IMR-90 (cell line): ENCODE data around the gene RADIL. TPM values are rescaled to one million over a fixed set of nuclear protein-coding genes. Genes with fewer than 3 reads are reported as not detected.

ENCODE experiments used
- ATAC-seq: fragments of 200-7000 bp; cut with Tn5 transposase; 2 replicates; pipeline ENCODE4 v1.9.1; 2020; ENCODE audit warnings: low read depth, mild to moderate bottlenecking, moderate library complexity
- BruUV-seq: library from RNA; stranded (reverse); fragments of 400-500 nt; replicated peaks from 2 replicates; lab custom pipeline; 2021; lab: Mats Ljungman, UMichigan
- CTCF ChIA-PET: fragments of 300-600 bp; formaldehyde crosslinking; extraction: SDS; loops from one replicate; lab custom pipeline; 2021; ENCODE audit warnings: antibody characterized with exemption; lab: Yijun Ruan, JAX
- POLR2A ChIA-PET: fragments of 300-600 bp; sonication (Branson Sonifier 250); formaldehyde crosslinking; loops from one replicate; lab custom pipeline; 2022; ENCODE audit warnings: antibody characterized with exemption; ENCODE audit not compliant: unreplicated experiment; lab: Charles Lee
- DNase-seq: peaks from one replicate; pipeline ENCODE4 v3.0.0; 2013
- H2AFZ ChIP-seq: replicated peaks from 2 replicates; pipeline ENCODE3; 2013; ENCODE audit warnings: low read length, mild to moderate bottlenecking; ENCODE audit not compliant: poor library complexity
- H2AK5ac ChIP-seq: 2 replicates; pipeline ENCODE4 v1.6.1; 2013; ENCODE audit warnings: low read depth, low read length, inconsistent platforms
- H2AK9ac ChIP-seq: replicated peaks from 2 replicates; pipeline ENCODE3; 2013; ENCODE audit warnings: mild to moderate bottlenecking, low read depth, low read length, moderate library complexity; ENCODE audit not compliant: poor library complexity
- H2BK120ac ChIP-seq: 2 replicates; pipeline ENCODE4 v1.6.1; 2013; ENCODE audit warnings: low read depth, low read length, inconsistent platforms
- H2BK15ac ChIP-seq: 3 replicates; pipeline ENCODE4 v1.6.1; 2013; ENCODE audit warnings: low read depth, low read length, inconsistent platforms
- H2BK20ac ChIP-seq: 2 replicates; pipeline ENCODE4 v1.6.1; 2013; ENCODE audit warnings: low read depth, mild to moderate bottlenecking, inconsistent platforms, low read length, moderate library complexity
- H2BK5ac ChIP-seq: 2 replicates; pipeline ENCODE4 v1.6.1; 2013; ENCODE audit warnings: mild to moderate bottlenecking, low read depth, low read length, inconsistent platforms; ENCODE audit not compliant: poor library complexity, severe bottlenecking
- H3K14ac ChIP-seq: replicated peaks from 2 replicates; pipeline ENCODE4 v1.6.1; 2013; ENCODE audit warnings: low read depth, low read length, inconsistent platforms
- H3K18ac ChIP-seq: 2 replicates; pipeline ENCODE4 v1.6.1; 2013; ENCODE audit warnings: low read depth, low read length, control low read depth
- H3K23ac ChIP-seq: 2 replicates; pipeline ENCODE4 v1.6.1; 2013; ENCODE audit warnings: low read depth, low read length, inconsistent platforms
- H3K27ac ChIP-seq: 2 replicates; pipeline ENCODE4 v1.5.1; 2013; ENCODE audit warnings: mild to moderate bottlenecking, control low read depth, low read length; ENCODE audit not compliant: insufficient read depth
- H3K27me3 ChIP-seq: 2 replicates; pipeline ENCODE4 v1.6.1; 2013; ENCODE audit warnings: low read length; ENCODE audit not compliant: control insufficient read depth, insufficient read depth
- H3K36me3 ChIP-seq: 2 replicates; pipeline ENCODE4 v1.6.1; 2013; ENCODE audit warnings: low read length, mixed read lengths; ENCODE audit not compliant: control insufficient read depth, insufficient read depth
- H3K4ac ChIP-seq: 2 replicates; pipeline ENCODE4 v1.6.1; 2013; ENCODE audit warnings: low read depth, low read length, inconsistent platforms
- H3K4me1 ChIP-seq: 2 replicates; pipeline ENCODE4 v1.6.1; 2013; ENCODE audit warnings: low read length, mixed read lengths; ENCODE audit not compliant: control insufficient read depth, insufficient read depth
- H3K4me2 ChIP-seq: 2 replicates; pipeline ENCODE4 v1.6.1; 2013; ENCODE audit warnings: low read depth, mild to moderate bottlenecking, control low read depth, low read length, moderate library complexity
- H3K4me3 ChIP-seq: 2 replicates; pipeline ENCODE4 v1.5.1; 2013; ENCODE audit warnings: low read depth, mild to moderate bottlenecking, control low read depth, low read length, moderate library complexity; ENCODE audit not compliant: insufficient read depth
- H3K56ac ChIP-seq: 2 replicates; pipeline ENCODE4 v1.6.1; 2013; ENCODE audit warnings: low read length, inconsistent platforms; ENCODE audit not compliant: insufficient read depth; ENCODE audit errors: extremely low read depth
- H3K79me1 ChIP-seq, 2 experiments: 2 replicates each; pipeline ENCODE4 v1.6.1; 2013; ENCODE audit warnings: low read length in 2 of 2, inconsistent platforms in 1 of 2, low read depth in 1 of 2
- H3K9ac ChIP-seq: 2 replicates; pipeline ENCODE4 v1.6.1; 2013; ENCODE audit warnings: low read depth, low read length, control low read depth
- H3K9me1 ChIP-seq: 2 replicates; pipeline ENCODE4 v1.6.1; 2013; ENCODE audit warnings: low read length, inconsistent platforms; ENCODE audit not compliant: insufficient read depth
- H3K9me3 ChIP-seq: 2 replicates; pipeline ENCODE4 v1.6.1; 2013; ENCODE audit warnings: low read length; ENCODE audit not compliant: control insufficient read depth, insufficient read depth
- H4K20me1 ChIP-seq: 2 replicates; pipeline ENCODE4 v1.6.1; 2013; ENCODE audit warnings: low read length, inconsistent platforms; ENCODE audit not compliant: insufficient read depth
- H4K5ac ChIP-seq: 2 replicates; pipeline ENCODE4 v1.6.1; 2013; ENCODE audit warnings: mild to moderate bottlenecking, low read depth, low read length, control low read depth
- H4K8ac ChIP-seq, 2 experiments: 2 replicates each; pipeline ENCODE4 v1.6.1; 2013; ENCODE audit warnings: low read depth in 2 of 2, low read length in 2 of 2, control low read depth in 1 of 2, inconsistent platforms in 1 of 2
- H4K91ac ChIP-seq: 2 replicates; pipeline ENCODE4 v1.6.1; 2013; ENCODE audit warnings: low read depth, low read length, inconsistent platforms; ENCODE audit not compliant: insufficient read depth
- CTCF ChIP-seq: conservative IDR thresholded peaks from 2 replicates; pipeline ENCODE4 v1.5.1; 2012; ENCODE audit warnings: mild to moderate bottlenecking, low read depth, low read length, improper control_type of control experiment
- ELK1 ChIP-seq: fragments of 150-350 bp; IDR thresholded peaks from 2 replicates; pipeline ENCODE4 v1.6.1; 2016; ENCODE audit warnings: low read depth, mild to moderate bottlenecking, low read length, moderate library complexity, borderline replicate concordance
- MAZ ChIP-seq: IDR thresholded peaks from 2 replicates; pipeline ENCODE4 v1.6.1; 2012; ENCODE audit warnings: low read depth, mild to moderate bottlenecking, low read length, improper control_type of control experiment, moderate library complexity, borderline replicate concordance
- MXI1 ChIP-seq: IDR thresholded peaks from 2 replicates; pipeline ENCODE4 v1.6.1; 2012; ENCODE audit warnings: low read depth, mild to moderate bottlenecking, low read length, moderate library complexity, borderline replicate concordance
- RFX5 ChIP-seq: IDR thresholded peaks from 2 replicates; pipeline ENCODE4 v1.8.0; 2012; ENCODE audit warnings: low read depth, mild to moderate bottlenecking, low read length, moderate library complexity
- SMC3 ChIP-seq: fragments of 150-350 bp; IDR thresholded peaks from 2 replicates; pipeline ENCODE4 v1.6.1; 2016; ENCODE audit warnings: low read depth, mild to moderate bottlenecking, antibody characterized with exemption, low read length, moderate library complexity
- WGBS, 2 experiments: methylation state at CpG; one replicate each; pipeline versions ENCODE4 v1.1.5 to v1.1.7; 2013; ENCODE audit warnings: missing lambda C conversion rate in 2 of 2; ENCODE audit not compliant: insufficient read length in 1 of 2; ENCODE audit errors: extremely low coverage in 2 of 2; 5-methylcytosine and 5-hydroxymethylcytosine counted together
- dilution Hi-C: fragments of 300-500 bp; cut with HindIII; formaldehyde crosslinking; loops from one replicate; pipeline ENCODE4 v1.14.3; 2018; ENCODE audit warnings: low sequenced_read_pairs; ENCODE audit not compliant: unreplicated experiment
- in situ Hi-C: fragments of 300-500 bp; cut with MboI; formaldehyde crosslinking; loops from 3 replicates; pipeline ENCODE4 v1.14.3; 2019; ENCODE audit warnings: low sequenced_read_pairs, inconsistent platforms, mixed read lengths
- intact Hi-C: fragments of 100-400 bp; cut with micrococcal nuclease; formaldehyde crosslinking; loops from 2 replicates; pipeline ENCODE4 v1.10.0; 2022
- polyA plus RNA-seq, 3 experiments: library from polyadenylated mRNA; depleted of rRNA; stranded (reverse); fragments of >200 nt; gene quantifications; 2 replicates each; pipeline ENCODE4 v1.2.3, GENCODE V29; 2012; ENCODE audit warnings: low replicate concordance in 1 of 3
- total RNA-seq: library from RNA; depleted of rRNA; stranded (reverse); fragments of >200 nt; gene quantifications from 2 replicates; pipeline ENCODE4 v1.2.3, GENCODE V29; 2012

RADIL gene
- total and polyA plus RNA-seq, 2 of the 4 experiments (the other 2 are of a cell fraction) = 0.18 to 0.48 TPM

DNA sequence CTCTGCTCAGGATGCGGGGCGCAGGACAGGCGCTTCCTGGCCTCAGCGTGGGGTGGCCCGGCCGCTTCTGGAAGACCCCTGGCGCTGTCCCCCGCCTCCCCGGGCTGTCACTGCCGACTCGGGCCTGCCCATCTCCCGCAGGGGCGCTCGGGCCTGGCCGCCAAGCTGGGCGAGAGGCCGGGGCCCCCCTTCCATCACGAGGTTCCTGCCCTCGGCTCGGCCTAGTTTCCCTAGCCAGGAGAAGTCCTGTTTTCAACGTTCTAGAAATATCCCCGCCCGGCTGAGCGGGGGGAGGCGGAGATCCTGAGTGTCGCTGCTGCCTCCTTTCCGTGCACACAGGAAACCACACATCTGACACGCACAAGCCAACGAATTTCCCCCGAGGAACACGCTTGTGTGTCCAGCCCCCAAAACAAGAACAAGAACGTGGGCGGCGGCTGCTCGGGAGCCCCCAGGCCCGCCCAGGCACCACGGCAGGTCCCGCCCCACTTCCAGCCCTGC is 74.4 kb downstream of the RADIL start:
- Histone ChIP-seq H2BK5ac (no peak overlapping the region), H3K27ac (no peak overlapping the region), H4K91ac (no peak overlapping the region), H4K5ac (no peak overlapping the region), H2AK9ac (no peak overlapping the region), H2AK5ac (no peak overlapping the region), H3K9ac (no peak overlapping the region), H3K9me1 (no peaks in the 10 kb centered on the region), H3K36me3 (no peaks in the 10 kb centered on the region), H3K4me1 (no peaks in the 10 kb centered on the region), H3K27me3 (peaks cover 16% of the 10 kb centered on the region), H3K18ac (no peak overlapping the region), H2BK120ac (no peak overlapping the region), H2BK15ac (no peak overlapping the region), H3K56ac (no peak overlapping the region), H3K4me3 (no peak overlapping the region), H3K4ac (no peak overlapping the region), H3K9me3 (peaks cover 6% of the 10 kb centered on the region), H3K4me2 (no peak overlapping the region), H2AFZ (no peak overlapping the region), H3K23ac (no peak overlapping the region), H3K79me1 (no peaks in the 10 kb centered on the region), H2BK20ac (no peak overlapping the region), H4K8ac (no peak overlapping the region), H3K14ac (no peak overlapping the region), H4K20me1 (no peaks in the 10 kb centered on the region)
- dilution Hi-C loops = no loop called here
- intact Hi-C loops = no loop called here
- 87% methylated on average over 22 of the region's 38 CpGs; no CpG with 5 or more reads in 1 of the 2 experiments for WGBS, 2 experiments
- BruUV-seq = no TSS peak
- POLR2A ChIA-PET = no interaction called here
- DNase-seq = no peak
- CTCF ChIA-PET = no interaction called here
- in situ Hi-C loops = no loop called here
- ATAC-seq = no peak
- no peak for TF ChIP-seq CTCF
- no peak for TF ChIP-seq MXI1
- TF ChIP-seq MAZ = no peak
- no peak for TF ChIP-seq ELK1
- TF ChIP-seq SMC3 = no peak
- TF ChIP-seq RFX5 = no peak
